HG02981 (cell line): ENCODE results near the gene PABPC1L2B.
"Not testable (repeated sequence)": the region's sequence is repeated elsewhere in the genome, so short reads cannot be mapped to it uniquely, and the experiment has no call there.

Experiments
- ATAC-seq: cut with Tn5 transposase; IDR thresholded peaks from one replicate; pipeline ENCODE4 v1.9.1; 2021; ENCODE audit warnings: mild to moderate bottlenecking, moderate library complexity; ENCODE audit not compliant: unreplicated experiment

PABPC1L2B gene

GRCh38 chrX:73002733-73003132 lies at the start of gene PABPC1L2B:
PABPC1L2B (plus strand) TSS chrX:73002939; CDS start chrX:73003643, 704 bp downstream.
- ATAC-seq: not testable (repeated sequence)

GRCh38 chrX:72959971-72960370 lies 42.8 kb upstream of the PABPC1L2B start:
- not testable (repeated sequence) for ATAC-seq

DNA sequence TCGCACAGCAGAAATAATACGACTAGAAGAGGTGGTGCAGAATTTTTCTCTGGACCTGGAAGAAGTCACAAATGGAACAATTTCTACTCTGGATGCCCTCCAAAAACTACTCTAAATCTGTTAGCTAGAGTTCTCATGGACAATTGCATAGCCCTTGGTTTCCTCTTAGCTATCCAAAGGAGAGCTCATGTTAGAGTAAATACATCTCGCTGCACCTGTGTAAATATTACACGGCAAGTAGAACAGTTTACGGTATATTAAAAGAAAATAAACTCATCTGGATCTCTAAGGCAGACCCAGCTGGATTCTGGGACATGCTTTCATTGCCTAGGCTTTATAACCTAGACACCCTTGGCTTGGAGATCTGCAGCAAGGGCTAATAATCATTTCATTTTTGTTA lies 30.9 kb upstream of the PABPC1L2B start:
- not testable (repeated sequence) for ATAC-seq

DNA sequence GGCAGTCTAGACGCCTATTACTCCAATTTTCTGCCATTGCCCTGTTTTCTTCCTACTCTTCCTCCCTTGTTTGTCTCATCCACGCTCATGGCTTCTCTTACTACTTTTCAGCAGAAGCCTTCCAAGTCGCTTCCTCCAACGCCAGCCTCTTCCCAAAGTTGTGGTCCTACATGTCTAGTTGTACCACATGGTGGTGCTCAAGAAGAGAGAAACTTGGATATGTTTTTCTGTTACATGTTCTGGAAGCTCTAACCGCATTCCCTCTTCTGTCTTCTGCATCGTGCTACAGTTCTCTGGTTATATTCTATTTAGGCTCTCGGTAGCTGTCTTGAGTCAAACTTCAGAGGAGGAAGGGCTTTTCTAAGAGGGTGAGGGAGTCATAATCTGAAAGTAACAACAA lies 27.9 kb upstream of the PABPC1L2B start:
- ATAC-seq: not testable (repeated sequence)

DNA sequence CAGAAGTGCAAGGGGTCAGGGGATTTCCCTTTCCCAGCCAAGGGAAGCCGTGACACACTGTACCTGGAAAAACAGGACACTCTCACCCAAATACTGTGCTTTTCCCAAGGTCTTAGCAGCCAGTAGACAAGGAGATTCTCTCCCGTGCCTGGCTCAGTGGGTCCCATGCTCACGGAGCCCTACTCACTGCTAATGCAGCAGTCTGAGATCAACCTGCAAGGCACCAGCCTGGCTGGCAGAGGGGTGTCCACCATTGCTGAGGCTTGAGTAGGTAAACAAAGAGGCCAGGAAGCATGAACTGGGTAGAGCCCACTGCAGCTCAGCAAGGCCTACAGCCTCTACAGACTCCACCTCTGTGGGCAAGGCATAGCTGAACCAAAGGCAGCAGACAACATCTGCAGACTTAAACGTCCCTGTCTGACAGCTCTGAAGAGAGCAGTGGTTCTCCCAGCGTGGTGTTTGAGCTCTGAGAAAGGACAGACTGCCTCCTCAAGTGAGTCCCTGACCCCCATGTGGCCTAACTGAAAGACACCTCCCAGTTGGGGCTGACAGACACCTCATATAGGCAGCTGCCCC lies 21.8 kb upstream of the PABPC1L2B start:
- ATAC-seq: not testable (repeated sequence)

DNA sequence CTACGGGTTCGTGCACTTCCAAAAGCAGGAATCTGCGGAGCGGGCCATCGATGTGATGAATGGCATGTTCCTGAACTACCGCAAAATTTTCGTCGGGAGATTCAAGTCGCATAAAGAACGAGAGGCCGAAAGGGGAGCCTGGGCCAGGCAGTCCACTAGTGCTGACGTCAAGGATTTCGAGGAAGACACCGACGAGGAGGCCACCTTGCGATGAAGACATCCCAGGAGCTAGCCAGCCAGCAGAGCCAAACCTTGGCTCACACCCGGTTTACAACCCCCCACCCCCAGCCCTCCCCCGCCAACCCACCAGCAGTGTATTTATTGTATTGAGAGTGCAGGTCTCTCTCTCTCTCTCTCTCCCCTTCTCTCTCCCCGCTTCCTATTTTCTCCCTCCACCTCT lies 1.3 kb downstream of the PABPC1L2B start:
- not testable (repeated sequence) for ATAC-seq

DNA sequence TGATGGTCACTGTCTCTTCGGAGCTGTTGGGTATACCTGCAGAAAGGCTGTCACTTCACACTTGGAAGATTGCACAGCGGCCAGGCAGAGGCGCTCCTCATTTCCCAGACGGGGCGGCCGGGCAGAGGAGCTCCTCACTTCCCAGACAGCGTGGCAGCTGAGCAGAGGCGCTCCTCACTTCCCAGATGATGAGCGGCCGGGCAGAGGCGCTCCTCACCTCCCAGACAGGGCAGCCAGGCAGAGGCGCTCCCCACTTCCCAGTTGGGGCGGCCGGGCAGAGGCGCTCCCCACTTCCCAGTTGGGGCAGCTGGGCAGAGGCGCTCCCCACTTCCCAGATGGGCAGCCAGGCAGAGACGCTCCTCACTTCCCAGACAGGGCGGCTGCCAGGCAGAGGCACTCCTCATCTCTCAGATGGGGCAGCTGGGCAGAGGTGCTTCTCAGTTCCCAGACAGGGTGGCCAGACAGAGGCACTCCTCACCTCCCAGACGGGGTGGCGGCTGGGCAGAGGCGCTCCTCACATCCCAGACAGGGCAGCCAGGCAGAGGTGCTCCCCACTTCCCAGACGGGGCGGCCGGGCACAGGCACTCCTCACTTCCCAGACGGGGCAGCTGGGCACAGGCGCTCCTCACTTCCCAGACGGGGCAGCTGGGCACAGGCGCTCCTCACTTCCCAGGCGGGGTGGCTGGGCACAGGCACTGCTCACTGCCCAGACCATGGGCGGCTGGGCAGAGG lies 18.8 kb downstream of the PABPC1L2B start:
- no peak for ATAC-seq

DNA sequence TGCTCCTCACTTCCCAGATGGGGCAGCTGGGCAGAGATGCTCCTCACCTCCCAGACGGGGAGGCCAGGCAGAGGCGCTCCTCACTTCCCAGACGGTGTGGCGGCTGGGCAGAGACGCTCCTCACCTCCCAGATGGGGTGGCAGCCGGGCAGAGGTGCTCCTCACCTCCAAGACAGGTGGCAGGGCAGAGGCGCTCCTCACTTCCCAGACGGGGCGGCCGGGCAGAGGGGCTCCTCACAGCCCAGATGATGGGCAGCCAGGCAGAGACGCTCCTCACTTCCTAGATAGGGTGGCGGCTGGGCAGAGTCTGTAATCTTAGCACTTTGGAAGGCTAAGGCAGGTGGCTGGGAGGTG lies 19.3 kb downstream of the PABPC1L2B start:
- not testable (repeated sequence) for ATAC-seq

- no peak for ATAC-seq
Measured at GRCh38 chrX:73028876-73029275, 26.1 kb downstream of the PABPC1L2B start.
